ENCODE data around the gene SEMG2.

The SEMG2 gene

DNA sequence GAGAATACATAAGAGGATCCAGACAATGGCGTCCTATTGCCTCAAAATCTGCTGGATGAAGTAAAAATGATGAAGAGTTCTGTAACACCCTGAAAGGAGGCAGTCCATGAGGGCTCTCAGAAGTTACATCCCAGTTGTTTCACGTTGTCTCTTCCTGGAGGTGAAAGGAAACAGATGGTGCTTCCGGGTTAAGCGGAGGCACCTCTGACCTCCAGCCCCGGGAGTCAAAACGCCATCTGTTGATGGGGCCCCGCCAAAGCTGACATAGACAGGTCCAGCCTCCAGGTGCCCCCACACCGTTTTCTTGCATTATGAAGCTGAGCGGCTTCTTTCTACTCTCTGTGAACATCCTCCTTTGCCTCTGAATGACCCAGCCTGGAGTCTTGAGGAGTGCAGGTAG lies 9.5 kb downstream of the SEMG2 start:
- no peak for DNase-seq

DNA sequence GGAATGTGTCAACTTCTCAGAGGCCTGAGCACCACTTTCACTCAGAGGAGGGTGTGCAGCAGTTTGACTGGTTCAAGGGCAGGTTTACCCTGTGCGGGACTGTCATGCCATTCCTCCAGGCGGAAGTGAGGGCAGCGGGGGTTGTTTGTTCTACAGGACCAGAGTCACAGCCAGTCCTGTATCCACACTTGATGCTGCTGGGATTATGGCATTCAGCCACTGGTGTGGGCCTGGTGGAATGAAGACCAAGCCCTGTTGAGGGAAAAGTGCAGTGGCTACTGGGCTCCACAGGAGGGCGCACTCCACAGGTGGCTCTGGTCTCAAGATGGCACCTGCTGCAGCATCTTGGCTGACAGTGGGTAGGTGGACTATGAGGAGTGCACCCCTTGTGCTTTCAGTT lies 14.8 kb downstream of the SEMG2 start:
- DNase-seq: no peak

DNA sequence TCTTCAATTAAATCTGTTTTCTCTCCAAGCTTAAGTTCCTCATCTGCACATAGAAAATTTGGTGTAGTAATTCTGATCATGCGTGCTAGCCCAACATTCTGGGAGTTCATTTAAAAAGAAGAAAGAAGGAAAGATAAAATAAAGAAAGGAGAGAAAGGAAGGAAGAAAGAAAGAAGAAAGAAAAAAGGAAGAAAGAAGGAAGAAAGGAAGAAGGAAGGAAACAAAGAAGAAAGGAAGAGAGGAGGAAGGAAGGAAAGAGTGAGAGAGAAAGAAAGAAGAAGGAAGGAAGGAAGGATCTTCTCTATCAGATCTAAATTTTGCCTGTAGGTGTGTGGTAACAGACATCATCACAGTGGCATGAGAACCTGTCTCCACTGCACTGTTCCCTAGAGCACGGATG lies 17.0 kb downstream of the SEMG2 start:
- DNase-seq: no peak

DNA sequence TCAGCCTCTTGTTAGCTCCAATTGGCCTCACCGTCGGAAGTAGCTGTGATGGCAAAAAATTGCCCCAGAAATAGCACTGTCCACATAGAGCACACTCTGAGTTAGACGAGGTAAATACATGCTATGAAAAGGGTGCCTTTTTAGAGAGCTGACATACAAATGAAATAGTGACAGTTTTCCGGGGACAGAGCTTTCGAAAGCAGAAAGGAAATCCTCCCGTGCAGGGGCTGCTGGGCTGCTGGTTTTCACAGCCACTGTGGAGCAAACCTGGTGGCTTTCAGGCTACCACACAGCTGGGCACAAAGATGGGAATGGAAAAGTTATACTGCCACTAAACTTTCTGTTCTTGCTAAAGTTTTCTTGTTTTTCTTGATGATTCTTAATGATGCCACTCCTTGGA lies 24.9 kb downstream of the SEMG2 start:
- no peak for DNase-seq

DNA sequence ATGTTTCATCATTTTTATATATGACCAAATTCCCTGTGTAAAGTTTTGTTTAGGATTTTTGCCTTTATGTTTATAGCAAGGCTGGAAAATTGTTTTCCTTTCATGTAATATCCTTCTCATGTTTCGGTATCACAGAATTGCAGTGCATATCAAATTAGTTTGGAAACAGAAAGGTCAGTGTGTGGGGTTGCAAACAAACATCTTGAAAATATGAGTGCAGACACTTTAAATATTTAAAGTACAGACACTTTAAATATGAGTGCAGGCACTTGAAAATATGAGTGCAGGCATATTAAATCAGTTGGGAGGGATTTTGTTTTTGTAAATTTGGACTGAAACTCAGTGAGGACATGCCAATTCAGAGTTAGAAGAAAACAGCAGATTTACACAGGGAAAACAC lies 26.7 kb downstream of the SEMG2 start:
- no peak for DNase-seq

DNA sequence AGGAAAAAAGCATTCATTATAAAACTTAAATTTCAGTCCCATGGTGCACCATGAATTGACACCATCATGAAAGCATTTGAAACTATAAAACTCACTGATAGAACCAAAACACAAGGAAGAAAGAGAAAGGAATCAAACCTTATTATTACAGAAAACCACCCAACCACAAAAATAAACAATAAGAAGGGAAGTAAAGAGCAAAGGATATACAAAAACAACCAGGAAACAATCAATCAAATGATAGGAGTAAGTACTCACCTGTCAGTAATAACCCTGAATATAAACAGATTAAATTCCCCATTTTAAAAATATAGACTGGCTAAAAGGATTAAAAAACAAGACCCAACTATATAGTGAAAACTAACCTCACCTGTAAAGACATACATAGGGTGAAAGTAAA lies 27.4 kb downstream of the SEMG2 start:
- no peak for DNase-seq

DNA sequence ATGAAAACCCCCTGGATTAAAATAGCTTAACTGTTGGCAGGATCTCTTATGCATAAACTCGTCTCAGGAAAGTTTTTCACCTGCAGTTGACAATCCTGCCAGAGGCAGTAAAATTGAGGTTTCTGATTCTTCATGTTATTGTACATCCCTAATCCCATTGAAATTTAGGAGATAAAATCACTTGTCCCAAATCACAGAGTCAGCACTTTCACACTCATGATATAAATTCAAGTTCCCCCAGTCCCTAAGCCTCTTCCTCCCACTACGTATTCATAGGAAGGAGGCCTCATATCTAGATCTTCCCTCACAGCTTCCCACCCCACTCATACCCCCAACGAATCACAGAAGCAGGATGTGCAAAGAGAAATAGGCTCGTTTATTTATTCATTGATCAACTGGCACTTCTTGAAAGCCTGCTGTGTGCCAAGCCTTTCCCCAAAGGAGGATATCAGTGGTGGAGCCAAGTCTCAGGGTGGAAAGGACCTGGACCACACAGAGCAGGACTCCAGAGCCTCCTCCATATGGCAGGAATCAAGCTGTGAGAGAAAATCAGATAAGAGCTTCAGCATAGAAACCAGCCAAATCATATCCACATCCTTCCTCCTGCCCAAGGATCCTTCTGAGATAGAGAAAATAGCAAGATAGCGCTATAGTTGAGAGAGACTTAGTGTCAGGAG lies 30.8 kb downstream of the SEMG2 start:
- no peak for DNase-seq

DNA sequence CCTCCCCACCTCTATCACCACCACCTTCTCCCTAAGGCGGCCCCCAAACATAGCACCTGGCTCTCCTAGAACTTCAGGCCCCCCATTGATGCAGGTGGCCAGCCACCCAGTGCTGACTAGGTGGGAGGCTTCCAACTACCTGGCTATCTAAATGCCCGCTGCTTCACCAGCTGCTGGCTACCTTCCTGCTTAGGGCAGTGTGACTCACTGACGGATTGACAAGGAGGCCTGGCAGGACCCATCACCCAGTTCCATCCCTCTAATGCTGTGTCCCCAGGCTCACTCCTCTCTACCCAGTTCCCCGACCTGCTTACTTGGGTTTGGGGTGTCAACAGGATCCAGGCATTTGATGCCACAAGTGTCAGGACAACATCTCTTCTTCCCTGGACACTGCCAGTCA lies 32.1 kb downstream of the SEMG2 start:
- DNase-seq: no peak

DNA sequence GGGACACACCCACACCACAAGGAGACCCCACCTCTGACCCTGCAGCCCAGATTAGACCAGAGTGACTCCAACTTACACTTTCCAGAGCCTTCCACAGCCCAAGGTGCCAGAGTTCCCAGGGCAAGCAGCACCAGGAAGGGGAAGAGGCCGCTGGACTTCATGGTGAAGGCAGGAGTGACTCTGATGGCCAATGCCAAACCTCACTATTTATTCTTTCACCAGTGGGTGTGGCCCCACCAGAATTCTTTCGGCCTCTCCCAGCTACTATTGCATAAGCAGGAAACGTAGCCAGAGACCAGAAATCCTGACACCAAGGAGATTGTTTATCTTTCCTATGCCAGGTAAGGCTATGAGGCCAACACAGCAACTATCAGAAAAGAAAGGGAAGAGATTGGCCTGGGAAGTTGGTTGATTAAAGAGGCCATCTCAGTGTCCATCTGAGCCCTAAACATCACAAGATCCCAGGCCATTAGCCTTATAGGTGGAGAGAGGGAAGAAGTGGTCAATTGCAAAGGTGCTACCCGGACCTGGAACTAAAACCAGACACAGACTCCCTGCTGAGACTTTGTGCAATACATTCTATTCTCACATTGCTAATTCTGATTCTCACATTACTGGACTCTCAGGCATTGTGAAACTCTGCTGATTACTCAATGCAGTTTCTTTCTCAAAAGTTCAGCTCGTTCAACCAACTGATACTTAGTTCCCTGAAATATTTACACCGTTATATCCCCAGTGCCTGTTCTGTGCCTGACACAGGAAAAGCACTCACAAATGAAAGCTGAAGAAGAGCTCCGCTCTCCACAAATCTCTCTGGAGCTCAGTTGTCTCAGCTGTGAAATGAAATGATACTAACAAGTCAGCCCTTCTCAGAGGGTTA lies 33.5 kb downstream of the SEMG2 start, which contains the start of gene SLPI:
Gene SLPI, minus strand, starts transcription at position 182 of the 880 bp plus-strand sequence. Its CDS starts 21 bp downstream, at position 161.
- DNase-seq: no peak

DNA sequence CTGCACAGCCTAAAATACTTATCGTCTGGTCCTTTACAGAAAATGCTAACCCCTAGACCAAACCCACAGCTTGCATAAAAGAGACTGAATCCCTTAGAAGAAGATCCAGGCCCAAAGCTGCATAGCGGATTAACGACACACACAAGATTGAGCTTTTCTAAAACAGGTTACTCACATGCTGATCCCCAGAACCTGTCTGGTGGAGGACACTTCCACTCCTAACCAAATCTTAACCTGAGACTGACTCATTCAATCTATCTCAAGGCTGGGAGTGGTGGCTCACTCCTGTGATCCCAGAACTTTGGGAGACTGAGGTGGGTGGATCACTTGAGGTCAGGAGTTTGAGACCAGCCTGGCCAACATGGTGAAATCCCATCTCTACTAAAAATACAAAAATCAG lies 36.0 kb downstream of the SEMG2 start:
- no peak for DNase-seq

DNA sequence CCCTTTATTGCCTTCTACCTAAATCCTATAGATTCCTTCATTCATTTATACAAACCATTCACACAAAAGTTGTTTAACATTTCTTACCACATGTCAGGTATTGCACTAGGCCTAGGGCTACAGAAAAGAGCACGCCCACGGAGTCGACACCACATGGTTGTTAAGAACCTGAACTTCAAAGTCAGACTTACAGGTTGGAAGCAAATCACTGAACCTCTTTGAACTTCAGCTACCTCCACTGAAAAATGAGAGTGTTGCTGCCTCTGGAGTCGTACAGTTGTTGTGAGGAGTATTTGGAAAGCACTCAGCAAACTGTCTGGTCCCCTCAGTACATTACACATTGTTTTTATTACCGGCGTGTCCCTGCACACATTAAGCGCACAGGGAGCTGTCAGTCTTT lies 36.5 kb downstream of the SEMG2 start:
- no peak for DNase-seq

DNA sequence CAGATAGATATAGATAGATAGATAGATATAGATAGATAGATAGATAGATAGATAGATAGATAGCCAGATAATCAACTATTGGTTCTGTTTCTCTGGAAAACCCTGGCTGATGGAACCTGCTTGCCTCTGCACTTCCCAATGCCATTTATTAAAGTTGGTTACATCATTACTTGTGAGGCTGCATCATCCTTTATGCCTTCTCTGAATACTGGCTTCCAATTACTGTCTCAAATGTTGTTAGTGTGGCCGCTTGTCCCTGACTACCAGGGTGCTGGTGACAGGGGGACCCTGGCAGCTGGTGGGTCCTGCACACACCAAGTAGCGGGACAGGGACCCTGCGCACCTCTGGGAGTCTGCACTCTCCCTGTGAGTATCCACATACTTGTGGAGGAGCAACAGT lies 37.1 kb downstream of the SEMG2 start:
- DNase-seq: no peak

DNA sequence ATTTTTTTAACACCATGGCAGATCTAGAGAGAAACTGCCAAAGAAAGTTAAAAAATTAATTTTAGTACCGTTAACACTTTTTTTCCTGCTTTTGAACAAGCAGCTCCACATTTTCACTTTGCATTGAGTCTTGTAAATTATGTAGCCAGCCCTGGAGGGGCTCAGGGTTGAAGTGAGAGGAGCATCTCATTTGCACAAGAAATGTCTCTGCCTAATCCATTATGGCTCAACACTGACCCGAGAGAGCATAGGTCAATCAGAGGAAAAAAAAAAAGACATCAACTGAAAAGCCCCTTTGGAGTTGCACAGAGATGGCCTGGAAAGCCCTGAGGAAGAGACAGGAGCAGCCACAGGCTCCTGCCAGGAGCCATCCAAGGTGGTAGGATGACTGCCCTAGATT lies 37.5 kb downstream of the SEMG2 start:
- no peak for DNase-seq

DNA sequence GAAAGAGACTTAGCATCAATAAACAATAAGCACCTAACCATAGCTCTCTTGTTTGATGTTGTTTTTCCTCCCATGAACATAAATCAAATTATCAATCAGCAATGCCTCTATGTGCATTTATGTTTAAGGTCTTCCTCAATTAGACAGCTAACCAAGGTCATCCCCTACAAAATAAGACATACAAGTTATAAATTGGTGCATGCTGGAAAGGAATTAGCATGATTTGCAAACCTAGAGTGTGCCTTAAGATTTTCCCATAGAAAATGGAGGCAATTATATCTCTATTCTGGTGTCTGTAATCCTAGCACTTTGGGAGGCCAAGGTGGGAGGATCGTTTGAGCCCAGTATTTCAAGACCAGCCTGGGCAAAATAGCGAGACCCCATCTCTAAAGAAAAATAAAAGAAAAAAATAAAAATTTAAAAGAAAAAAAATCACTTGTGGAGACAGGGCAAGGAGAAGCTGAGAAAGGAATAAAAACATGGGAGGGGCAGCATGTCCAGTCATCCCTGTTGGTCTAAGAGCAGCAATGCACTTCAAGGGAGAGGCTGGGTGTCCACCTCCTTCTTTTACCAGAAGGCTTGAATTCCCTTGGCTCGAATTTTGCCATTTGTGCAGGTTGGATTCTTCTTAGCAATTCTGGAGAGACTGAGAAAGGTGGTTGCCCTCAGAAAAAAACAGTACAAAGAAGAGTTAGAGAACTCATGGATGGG lies 42.5 kb downstream of the SEMG2 start:
- no peak for DNase-seq

DNA sequence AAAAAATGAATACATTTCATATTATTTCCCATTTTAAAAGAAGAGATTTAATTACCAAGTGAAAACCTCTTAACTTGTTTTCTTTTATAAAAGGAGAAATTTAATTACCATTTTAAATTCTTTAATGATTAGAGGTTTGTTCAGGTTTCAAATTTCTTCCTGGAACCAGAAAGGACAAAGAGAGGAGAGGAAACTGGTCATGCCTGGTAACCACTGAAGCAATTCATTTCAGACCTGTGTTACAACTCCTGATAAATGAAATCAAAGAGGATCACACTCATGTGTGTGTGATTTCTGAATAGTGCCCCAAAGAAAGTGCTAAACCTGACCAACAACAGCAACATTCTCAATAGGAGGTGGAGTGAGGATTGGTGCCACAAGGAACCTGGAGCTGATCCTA lies 45.8 kb downstream of the SEMG2 start:
- no peak for DNase-seq

DNA sequence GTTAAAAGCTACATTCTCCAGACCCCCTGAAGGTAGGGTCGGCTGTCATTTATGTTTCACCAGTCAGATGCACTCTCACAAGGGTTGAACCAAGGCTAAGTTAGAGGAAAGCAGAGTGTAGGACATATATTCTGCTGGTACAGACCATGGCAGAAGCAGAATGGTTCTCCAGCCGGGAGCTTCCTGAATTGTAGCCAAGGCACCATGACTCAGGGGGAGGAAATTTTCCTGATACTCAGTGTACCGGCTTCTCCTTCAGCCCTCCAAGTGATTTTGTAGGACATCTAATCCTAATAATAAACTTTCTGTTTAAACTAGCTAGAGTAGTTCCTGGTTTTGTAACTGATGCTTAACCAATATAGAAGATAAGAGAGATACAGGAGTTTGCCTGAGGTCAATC lies 47.4 kb downstream of the SEMG2 start:
- DNase-seq: no peak

DNA sequence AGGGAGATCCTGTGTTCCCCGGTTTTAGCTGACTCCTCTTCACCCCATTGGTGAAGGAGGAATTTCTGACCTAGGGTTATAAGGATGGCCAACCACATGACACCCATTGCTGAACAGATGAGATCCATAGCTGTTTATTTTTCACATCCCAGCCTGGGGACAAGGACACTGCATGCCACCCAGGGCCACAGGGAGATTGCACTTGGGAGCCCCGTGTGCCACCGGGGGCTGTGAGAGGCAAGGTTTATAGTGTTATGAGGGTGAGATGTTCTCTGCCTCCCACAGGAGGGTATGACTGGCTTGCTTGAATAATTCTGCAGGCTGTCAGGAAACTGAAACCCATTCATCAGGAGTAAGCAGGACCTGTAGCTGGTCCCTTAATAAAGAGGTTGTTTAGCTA lies 47.9 kb downstream of the SEMG2 start:
- DNase-seq: no peak

DNA sequence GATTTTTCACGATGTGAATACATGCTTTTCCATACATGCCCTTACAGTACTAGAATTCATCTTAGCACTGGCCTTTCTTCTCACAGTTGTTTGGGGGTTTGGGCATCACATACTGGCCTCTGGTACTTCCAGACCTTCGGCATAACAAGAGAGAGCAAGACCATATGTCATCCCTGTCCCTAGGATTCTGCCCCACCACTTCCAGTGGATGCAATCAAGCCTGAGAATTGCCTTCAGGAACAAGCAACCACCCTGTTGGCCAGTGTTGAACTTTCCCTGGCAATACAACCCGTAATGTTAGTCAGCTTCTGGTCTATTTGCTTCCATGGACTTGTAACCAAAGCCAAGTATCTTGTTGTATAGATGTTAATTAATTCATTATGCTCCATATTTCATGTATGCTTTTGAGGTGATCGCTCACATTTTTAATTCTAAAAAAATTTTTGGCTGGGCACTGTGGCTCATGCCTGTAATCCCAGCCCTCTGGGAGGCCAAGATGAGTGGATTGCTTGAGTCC lies 48.6 kb downstream of the SEMG2 start:
- no peak for DNase-seq
